ENCODE results near the gene EIF3A.

DNA sequence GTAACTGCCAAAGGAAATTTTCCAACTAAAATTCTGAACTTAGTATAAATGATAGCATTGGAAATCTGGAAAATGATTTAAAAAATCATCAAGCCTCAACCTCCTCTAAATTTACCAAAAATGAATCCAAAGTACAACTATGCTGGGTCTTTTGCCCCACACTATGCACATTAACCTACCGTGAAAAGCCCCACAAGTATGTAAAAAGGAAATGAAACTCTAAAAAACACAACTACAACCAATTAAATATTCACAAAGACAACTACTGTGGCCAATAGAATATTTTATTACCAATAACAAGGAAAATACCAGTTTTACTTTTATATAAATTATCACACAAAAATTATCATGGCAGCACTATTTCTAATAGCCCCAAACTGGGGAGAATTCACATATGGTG lies 19.3 kb downstream of the EIF3A start:
- TF ChIP-seq, protein P1, sequence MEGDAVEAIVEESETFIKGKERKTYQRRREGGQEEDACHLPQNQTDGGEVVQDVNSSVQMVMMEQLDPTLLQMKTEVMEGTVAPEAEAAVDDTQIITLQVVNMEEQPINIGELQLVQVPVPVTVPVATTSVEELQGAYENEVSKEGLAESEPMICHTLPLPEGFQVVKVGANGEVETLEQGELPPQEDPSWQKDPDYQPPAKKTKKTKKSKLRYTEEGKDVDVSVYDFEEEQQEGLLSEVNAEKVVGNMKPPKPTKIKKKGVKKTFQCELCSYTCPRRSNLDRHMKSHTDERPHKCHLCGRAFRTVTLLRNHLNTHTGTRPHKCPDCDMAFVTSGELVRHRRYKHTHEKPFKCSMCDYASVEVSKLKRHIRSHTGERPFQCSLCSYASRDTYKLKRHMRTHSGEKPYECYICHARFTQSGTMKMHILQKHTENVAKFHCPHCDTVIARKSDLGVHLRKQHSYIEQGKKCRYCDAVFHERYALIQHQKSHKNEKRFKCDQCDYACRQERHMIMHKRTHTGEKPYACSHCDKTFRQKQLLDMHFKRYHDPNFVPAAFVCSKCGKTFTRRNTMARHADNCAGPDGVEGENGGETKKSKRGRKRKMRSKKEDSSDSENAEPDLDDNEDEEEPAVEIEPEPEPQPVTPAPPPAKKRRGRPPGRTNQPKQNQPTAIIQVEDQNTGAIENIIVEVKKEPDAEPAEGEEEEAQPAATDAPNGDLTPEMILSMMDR (IDR thresholded peaks at IDR 0.05; ENCODE audit: poor library complexity, severe bottlenecking), result no peak
- TF ChIP-seq EZH2 (IDR thresholded peaks at IDR 0.05; ENCODE audit: borderline replicate concordance, insufficient read depth, low read length, poor library complexity, severe bottlenecking) (no peak), TAF1 (IDR thresholded peaks at IDR 0.05; ENCODE audit: low read depth) (no peak), POLR2AphosphoS5 (IDR thresholded peaks at IDR 0.05) (no peak), SMC3 (conservative IDR thresholded peaks at IDR 0.05; ENCODE audit: poor library complexity) (no peak), RAD21 (conservative IDR thresholded peaks at IDR 0.05) (no peak), EP300 (conservative IDR thresholded peaks at IDR 0.05; ENCODE audit: poor library complexity, severe bottlenecking) (no peak)
- TF ChIP-seq, protein P2, sequence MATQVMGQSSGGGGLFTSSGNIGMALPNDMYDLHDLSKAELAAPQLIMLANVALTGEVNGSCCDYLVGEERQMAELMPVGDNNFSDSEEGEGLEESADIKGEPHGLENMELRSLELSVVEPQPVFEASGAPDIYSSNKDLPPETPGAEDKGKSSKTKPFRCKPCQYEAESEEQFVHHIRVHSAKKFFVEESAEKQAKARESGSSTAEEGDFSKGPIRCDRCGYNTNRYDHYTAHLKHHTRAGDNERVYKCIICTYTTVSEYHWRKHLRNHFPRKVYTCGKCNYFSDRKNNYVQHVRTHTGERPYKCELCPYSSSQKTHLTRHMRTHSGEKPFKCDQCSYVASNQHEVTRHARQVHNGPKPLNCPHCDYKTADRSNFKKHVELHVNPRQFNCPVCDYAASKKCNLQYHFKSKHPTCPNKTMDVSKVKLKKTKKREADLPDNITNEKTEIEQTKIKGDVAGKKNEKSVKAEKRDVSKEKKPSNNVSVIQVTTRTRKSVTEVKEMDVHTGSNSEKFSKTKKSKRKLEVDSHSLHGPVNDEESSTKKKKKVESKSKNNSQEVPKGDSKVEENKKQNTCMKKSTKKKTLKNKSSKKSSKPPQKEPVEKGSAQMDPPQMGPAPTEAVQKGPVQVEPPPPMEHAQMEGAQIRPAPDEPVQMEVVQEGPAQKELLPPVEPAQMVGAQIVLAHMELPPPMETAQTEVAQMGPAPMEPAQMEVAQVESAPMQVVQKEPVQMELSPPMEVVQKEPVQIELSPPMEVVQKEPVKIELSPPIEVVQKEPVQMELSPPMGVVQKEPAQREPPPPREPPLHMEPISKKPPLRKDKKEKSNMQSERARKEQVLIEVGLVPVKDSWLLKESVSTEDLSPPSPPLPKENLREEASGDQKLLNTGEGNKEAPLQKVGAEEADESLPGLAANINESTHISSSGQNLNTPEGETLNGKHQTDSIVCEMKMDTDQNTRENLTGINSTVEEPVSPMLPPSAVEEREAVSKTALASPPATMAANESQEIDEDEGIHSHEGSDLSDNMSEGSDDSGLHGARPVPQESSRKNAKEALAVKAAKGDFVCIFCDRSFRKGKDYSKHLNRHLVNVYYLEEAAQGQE (IDR thresholded peaks at IDR 0.05; ENCODE audit: borderline replicate concordance), result no peak
